Suprapubic skin (tissue), 3 donors: ENCODE measurements around the gene CMBL.

Experiments
- CTCF ChIP-seq, 2 donors: fragments of 200-600 bp in 1 of 2; fragments of 450-650 bp in 1 of 2; sonication (generic) in 1 of 2; IDR thresholded peaks; one replicate each; pipeline ENCODE4 v1.5.1; 2016 to 2019; ENCODE audit warnings: antibody characterized with exemption in 2 of 2, mild to moderate bottlenecking in 1 of 2, moderate library complexity in 1 of 2
- POLR2A ChIP-seq, 2 donors: fragments of 450-650 bp; IDR thresholded peaks; one replicate each; pipeline ENCODE4 v1.6.1; 2017; ENCODE audit warnings: antibody characterized with exemption in 2 of 2, mild to moderate bottlenecking in 2 of 2, moderate library complexity in 2 of 2

- TF ChIP-seq CTCF (IDR thresholded peaks at IDR 0.05) (no peak), POLR2A (IDR thresholded peaks at IDR 0.05) (no peak)
Observed at GRCh38 chr5:10323588-10324488, 16.1 kb upstream of the CMBL start.
